Activated CD8-positive, alpha-beta memory T cell treated with anti-CD3 and anti-CD28 coated beads for 24 hours (primary cell): ENCODE measurements around the gene UGT1A9.
"Not testable (repeated sequence)": the region's sequence is repeated elsewhere in the genome, so short reads cannot be mapped to it uniquely, and the experiment has no call there.

Source experiments
- DNase-seq: peaks from one replicate; pipeline ENCODE4 v3.0.0-alpha.2; 2020

Gene UGT1A9

DNA sequence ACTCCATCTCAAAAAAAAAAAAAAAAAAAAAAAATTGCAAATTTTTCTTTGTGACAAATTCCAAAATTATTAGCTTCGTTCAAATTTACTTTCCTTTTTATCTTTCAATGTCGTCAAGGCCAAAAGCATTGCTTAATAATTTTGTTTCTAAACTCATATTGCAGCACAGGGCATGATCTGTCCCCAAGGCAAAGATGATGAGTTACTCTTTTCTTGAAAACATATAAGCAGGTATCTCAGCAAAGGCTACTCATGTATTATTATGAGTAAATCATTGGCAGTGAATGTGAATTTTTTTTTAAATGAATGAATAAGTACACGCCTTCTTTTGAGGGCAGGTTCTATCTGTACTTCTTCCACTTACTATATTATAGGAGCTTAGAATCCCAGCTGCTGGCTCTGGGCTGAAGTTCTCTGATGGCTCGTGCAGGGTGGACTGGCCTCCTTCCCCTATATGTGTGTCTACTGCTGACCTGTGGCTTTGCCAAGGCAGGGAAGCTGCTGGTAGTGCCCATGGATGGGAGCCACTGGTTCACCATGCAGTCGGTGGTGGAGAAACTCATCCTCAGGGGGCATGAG lies 9.9 kb downstream of the UGT1A9 start, which contains the start of gene UGT1A7:
Gene UGT1A7 (plus strand): TSS at position 381 of the 579 bp plus-strand sequence. CDS start 37 bp downstream, at position 418.
- DNase-seq, result no peak

DNA sequence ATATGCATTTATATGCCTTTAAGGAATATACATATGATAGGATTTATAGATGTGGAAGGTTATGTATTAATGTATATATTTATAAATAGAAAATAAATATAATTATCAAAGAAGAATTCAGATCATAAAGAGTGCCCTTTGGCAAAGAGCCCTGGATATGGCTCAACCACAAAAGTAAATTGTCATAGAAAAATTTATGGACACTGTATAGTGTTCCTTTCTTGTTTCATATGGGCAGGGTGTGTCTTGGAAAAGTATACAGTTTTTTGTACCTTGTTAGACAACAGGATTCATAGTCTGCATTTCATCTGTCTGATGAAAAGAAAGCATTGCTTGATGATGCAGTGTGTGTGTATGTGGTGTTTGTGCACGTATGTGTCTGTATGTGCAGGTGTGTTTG lies 12.9 kb downstream of the UGT1A9 start:
- DNase-seq, result no peak

- DNase-seq, result no peak
Measured at GRCh38 chr2:233686928-233687327, 15.2 kb downstream of the UGT1A9 start.

DNA sequence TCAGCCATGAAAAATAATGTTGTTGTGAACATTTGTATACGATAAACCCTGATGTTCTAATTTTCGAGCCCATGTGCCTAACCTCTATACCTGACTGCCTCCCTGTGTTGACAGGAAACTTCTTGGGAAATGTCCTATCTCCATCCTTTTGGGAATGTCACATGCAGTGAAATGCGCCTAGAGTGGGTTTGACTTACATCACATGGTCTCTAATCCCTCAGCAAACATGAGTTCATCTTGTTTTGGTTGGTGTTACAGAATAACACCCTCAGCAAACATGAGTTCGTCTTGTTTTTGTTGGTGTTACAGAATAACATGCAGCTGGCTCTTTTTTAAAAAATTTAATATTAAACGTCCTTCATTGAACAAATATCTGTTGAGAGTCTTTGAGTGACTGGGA lies 16.6 kb downstream of the UGT1A9 start:
- no peak for DNase-seq

- DNase-seq, result no peak
Measured at GRCh38 chr2:233689031-233689430, 17.3 kb downstream of the UGT1A9 start.

GRCh38 chr2:233689501-233689900 lies 17.8 kb downstream of the UGT1A9 start:
- DNase-seq, result no peak

- no peak for DNase-seq
Measured at GRCh38 chr2:233690444-233690843, 18.7 kb downstream of the UGT1A9 start.

GRCh38 chr2:233691443-233692433 lies 20.0 kb downstream of the UGT1A9 start:
- DNase-seq, result no peak

DNA sequence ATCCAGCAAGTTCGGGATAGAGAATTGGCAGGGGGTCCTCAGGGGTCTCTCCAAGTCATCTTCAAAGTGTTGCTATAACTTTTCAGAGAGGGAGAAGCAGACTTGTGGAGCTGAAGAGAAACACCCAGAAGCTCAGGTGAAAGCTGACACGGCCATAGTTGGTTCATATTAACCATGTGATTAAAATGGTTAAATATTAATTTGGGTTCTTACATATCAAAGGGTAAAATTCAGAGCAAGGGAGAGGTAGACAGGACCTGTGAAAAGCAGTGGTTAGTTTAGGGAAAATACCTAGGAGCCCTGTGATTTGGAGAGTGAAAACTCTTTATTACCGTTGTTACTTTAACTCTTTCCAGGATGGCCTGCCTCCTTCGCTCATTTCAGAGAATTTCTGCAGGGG lies 20.9 kb downstream of the UGT1A9 start, which contains the start of gene UGT1A6:
Gene UGT1A6 (plus strand): TSS at position 243 of the 400 bp plus-strand sequence. CDS start 115 bp downstream, at position 358.
- no peak for DNase-seq

DNA sequence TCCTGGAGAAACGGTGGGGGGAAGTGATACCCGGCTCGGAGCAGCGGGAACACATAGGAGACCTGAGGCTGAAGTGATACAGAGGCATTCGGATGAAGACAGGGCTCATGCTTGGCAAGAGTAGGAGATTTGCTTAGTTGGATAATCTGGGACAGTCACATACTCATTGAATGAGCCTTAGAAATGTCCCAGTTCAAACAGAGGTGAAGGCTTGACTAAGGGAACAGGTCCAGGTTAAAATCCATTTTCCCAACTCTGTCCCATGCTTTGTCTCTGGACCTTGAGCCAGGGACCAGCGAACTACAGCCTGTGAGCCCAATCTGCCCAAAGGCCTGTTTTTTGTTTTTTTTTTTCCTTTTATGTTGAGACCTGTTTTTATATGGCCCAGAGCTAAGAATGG lies 22.3 kb downstream of the UGT1A9 start:
- DNase-seq, result no peak

- no peak for DNase-seq
Measured at GRCh38 chr2:233698740-233699139, 27.0 kb downstream of the UGT1A9 start.

DNA sequence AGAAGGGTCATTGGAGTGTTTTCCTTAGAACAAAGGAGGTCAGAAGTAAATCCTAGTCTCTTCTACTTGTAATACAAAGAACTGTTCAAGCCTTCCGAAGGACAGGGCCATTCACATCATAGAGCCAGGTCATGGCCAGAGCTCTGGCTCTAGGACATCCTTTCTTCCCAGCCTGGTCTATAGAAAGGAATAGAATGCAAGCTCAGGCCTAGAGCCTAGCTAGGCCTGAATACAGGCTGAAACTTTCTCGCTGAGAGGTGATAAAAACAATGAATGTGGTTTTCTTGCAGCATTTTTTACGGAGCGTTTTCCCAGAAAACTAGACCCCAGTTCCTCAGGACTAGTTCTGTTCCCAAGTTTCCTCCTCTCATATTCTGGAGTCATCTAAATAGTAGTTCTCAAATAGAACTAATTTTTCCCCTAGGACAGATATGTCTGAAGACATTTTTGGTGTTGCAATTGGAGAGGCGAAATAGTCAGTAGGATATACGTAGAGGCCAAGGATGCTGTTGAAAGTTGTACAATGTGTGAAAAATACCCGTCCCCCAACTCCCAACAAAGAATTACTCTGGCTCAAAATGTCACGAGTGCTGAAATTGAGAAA lies 27.8 kb downstream of the UGT1A9 start:
- DNase-seq, result no peak

- no peak for DNase-seq
Measured at GRCh38 chr2:233700028-233700635, 28.4 kb downstream of the UGT1A9 start.

- not testable (repeated sequence) for DNase-seq
Measured at GRCh38 chr2:233700842-233701241, 29.1 kb downstream of the UGT1A9 start.

DNA sequence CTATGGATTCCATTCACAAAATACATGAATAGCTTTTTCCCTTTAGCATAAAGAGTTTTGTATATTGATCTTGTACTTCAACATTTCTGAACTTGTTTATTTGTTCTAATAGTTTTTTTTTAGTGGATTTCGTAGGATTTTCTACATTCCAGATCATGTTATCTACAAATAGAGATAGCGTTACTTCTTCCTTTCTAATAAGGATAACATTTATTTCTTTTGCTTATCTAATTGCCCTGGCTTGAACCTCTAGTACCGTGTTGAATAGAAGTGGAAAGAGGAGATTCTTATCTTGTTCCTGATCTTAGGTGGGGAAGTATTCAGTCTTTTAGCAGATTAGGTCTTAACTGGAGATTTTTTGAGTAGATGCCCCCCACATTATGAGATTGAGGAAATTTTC lies 30.5 kb downstream of the UGT1A9 start:
- no peak for DNase-seq

DNA sequence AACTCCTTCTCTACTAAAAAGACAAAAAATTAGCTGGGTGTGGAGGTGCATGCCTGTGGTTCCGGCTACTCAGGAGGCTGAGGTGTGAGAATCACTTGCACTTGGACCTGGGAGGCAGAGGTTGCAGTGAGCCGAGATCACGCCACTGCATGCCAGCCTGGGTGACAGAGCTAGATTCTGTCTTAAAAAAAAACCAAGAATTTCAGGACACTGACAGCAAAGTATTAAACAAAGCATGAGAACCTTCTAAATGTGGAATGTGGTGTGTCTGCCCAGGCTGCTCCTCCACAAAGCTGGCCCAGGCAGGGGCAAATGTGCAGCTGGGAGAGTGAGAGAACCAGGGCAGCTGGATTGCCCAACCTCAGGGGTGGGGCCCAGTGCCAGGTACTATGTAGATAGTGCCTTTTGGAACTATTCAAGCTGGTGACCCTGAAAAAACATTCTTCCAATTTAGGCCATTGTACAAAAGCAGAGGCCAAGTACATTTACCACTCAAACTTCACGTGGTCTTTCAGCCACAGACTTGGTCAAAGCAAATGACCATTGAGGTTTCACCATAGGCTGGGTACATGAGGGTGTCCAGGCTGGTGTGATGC lies 34.3 kb downstream of the UGT1A9 start:
- DNase-seq, result no peak

DNA sequence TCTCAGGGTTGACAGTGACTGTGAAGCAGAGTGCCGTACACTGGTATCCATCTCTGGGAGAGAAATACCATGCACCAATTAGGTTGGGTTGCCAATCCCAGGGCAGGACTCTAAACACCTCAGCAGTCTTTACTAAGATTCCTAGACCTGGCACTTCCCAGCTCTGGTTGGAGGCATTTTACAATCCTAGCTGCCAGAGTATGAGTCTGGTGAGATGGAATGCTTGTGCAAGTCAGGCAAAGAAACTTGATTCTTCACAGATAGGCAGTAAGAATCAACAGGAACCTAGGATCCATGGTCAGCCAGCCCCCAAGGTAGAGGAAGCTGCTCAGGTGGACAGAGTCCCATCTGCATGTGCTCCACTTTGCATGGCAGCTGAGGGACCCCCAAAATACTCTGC lies 35.0 kb downstream of the UGT1A9 start:
- no peak for DNase-seq

GRCh38 chr2:233707940-233708644 lies 36.4 kb downstream of the UGT1A9 start:
- DNase-seq, result no peak

DNA sequence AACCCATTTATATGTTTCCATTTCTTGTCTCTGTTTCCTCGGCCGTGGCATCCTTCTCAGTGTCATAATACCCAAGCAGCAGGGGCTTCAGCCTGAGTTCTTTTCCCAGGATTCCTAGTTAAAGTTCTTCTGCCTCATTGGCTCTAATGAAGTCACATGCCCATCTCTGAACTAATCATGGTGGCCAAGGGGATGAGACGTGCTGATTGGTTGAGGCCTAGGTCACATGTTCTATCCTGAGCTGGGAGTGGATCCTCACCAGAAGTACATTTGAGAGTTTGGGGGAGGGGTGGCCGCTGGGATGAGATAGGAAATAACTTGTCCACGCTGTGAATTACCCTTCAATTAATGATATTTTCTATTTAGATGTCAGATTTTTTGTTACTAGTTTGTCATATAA lies 37.2 kb downstream of the UGT1A9 start:
- DNase-seq, result no peak

- peak; percentile 86 for DNase-seq
Measured at GRCh38 chr2:233711312-233712008, 39.8 kb downstream of the UGT1A9 start.

GRCh38 chr2:233712611-233713261 lies 41.0 kb downstream of the UGT1A9 start, which contains the start of gene UGT1A5:
Gene UGT1A5 (plus strand): TSS chr2:233712907. CDS start chr2:233712992, 85 bp downstream.
- no peak for DNase-seq
